KG1 (cell line): ENCODE data around the gene CFAP20DC.

Experiments used
- DNase-seq: peaks from one replicate; lab custom pipeline; 2025; lab: John Stamatoyannopoulos, UW

The CFAP20DC gene

GRCh38 chr3:58800032-58800431, 249.8 kb downstream of the CFAP20DC start:
- no peak for DNase-seq

GRCh38 chr3:58799271-58799670, 250.6 kb downstream of the CFAP20DC start:
- no peak for DNase-seq

GRCh38 chr3:58798312-58798711, 251.5 kb downstream of the CFAP20DC start:
- no peak for DNase-seq

- no peak for DNase-seq
Measured at GRCh38 chr3:58794750-58795149, 255.1 kb downstream of the CFAP20DC start.

- no peak for DNase-seq
Measured at GRCh38 chr3:58793938-58794337, 255.9 kb downstream of the CFAP20DC start.

GRCh38 chr3:58792921-58793451, 256.8 kb downstream of the CFAP20DC start:
- no peak for DNase-seq

- no peak for DNase-seq
Measured at GRCh38 chr3:58789385-58789784, 260.4 kb downstream of the CFAP20DC start.

GRCh38 chr3:58784888-58785287, 264.9 kb downstream of the CFAP20DC start:
- DNase-seq, result no peak

- no peak for DNase-seq
Measured at GRCh38 chr3:58784425-58784824, 265.4 kb downstream of the CFAP20DC start.

GRCh38 chr3:58783845-58784244, 266.0 kb downstream of the CFAP20DC start:
- DNase-seq, result no peak

GRCh38 chr3:58779934-58780333, 269.9 kb downstream of the CFAP20DC start:
- no peak for DNase-seq

GRCh38 chr3:58776231-58776630, 273.6 kb downstream of the CFAP20DC start:
- no peak for DNase-seq

GRCh38 chr3:58772462-58772861, 277.4 kb downstream of the CFAP20DC start:
- DNase-seq, result no peak

- DNase-seq, result no peak
Measured at GRCh38 chr3:58769065-58769464, 280.8 kb downstream of the CFAP20DC start.

GRCh38 chr3:58766587-58767282, 283.1 kb downstream of the CFAP20DC start:
- no peak for DNase-seq

- DNase-seq, result no peak
Measured at GRCh38 chr3:58755150-58755549, 294.7 kb downstream of the CFAP20DC start.

GRCh38 chr3:58754074-58754473, 295.8 kb downstream of the CFAP20DC start:
- DNase-seq, result no peak

GRCh38 chr3:58751882-58752567, 297.8 kb downstream of the CFAP20DC start:
- no peak for DNase-seq

GRCh38 chr3:58751235-58751634, 298.6 kb downstream of the CFAP20DC start:
- no peak for DNase-seq

- DNase-seq, result no peak
Measured at GRCh38 chr3:58749948-58750347, 299.9 kb downstream of the CFAP20DC start.

GRCh38 chr3:58748024-58748423, 301.8 kb downstream of the CFAP20DC start:
- DNase-seq, result no peak

GRCh38 chr3:58746758-58747157, 303.1 kb downstream of the CFAP20DC start:
- DNase-seq, result no peak

- no peak for DNase-seq
Measured at GRCh38 chr3:58743296-58743695, 306.5 kb downstream of the CFAP20DC start.
